Gastroesophageal sphincter (tissue), 4 donors: ENCODE measurements around the gene ZNF555. TPM values are rescaled to one million over a fixed set of nuclear protein-coding genes. Genes with fewer than 3 reads are reported as not detected.

Source experiments
- ATAC-seq: fragments of 150-250 bp; one replicate; pipeline ENCODE4 v1.9.1; 2016; ENCODE audit warnings: mild to moderate bottlenecking, moderate library complexity
- H3K27ac ChIP-seq, 4 donors: fragments of 200-600 bp; sonication (generic) in 3 of 4; 1 replicate in 3 of 4; 2 replicates in 1 of 4; pipeline ENCODE4 v1.5.1; 2016 to 2019
- H3K27me3 ChIP-seq: fragments of 200-600 bp; sonication (generic); one replicate; pipeline ENCODE4 v1.5.1; 2019
- H3K36me3 ChIP-seq, 2 donors: fragments of 200-600 bp; sonication (generic); one replicate each; pipeline ENCODE4 v1.5.1; 2019; ENCODE audit warnings: control low read depth in 1 of 2
- H3K4me1 ChIP-seq, 3 donors: fragments of 200-600 bp; sonication (generic); 1 replicate in 2 of 3; 2 replicates in 1 of 3; pipeline ENCODE4 v1.5.1; 2016 to 2019; ENCODE audit warnings: control low read depth in 2 of 3
- H3K4me3 ChIP-seq, 2 donors: fragments of 200-600 bp; sonication (generic); one replicate each; pipeline ENCODE4 v1.5.1; 2019; ENCODE audit warnings: mild to moderate bottlenecking in 1 of 2, moderate library complexity in 1 of 2
- H3K9me3 ChIP-seq, 3 donors: fragments of 200-600 bp; sonication (generic); one replicate each; pipeline ENCODE4 v1.5.1; 2017 to 2019; ENCODE audit warnings: control low read depth in 2 of 3
- CTCF ChIP-seq, 4 experiments: fragments of 200-600 bp in 2 of 4; fragments of 450-650 bp in 2 of 4; sonication (generic) in 1 of 4; IDR thresholded peaks; one replicate each; pipeline ENCODE4 v1.5.1; 2017 to 2019; ENCODE audit warnings: antibody characterized with exemption in 4 of 4, mild to moderate bottlenecking in 2 of 4, moderate library complexity in 2 of 4
- EP300 ChIP-seq: sonication (generic); formaldehyde crosslinking; IDR thresholded peaks from one replicate; pipeline ENCODE4 v1.6.1; 2017; ENCODE audit warnings: antibody characterized with exemption, mild to moderate bottlenecking
- POLR2A ChIP-seq, 2 donors: fragments of 450-650 bp; IDR thresholded peaks; one replicate each; pipeline ENCODE4 v1.6.1; 2017; ENCODE audit warnings: antibody characterized with exemption in 2 of 2, mild to moderate bottlenecking in 2 of 2, moderate library complexity in 1 of 2
- POLR2AphosphoS5 ChIP-seq: sonication (generic); formaldehyde crosslinking; IDR thresholded peaks from one replicate; pipeline ENCODE4 v1.6.1; 2017; ENCODE audit warnings: antibody characterized with exemption
- WGBS, 2 donors: methylation state at CpG; one replicate each; pipeline ENCODE4 v1.1.5; 2018; ENCODE audit warnings: low coverage in 1 of 2; 5-methylcytosine and 5-hydroxymethylcytosine counted together
- total RNA-seq, 4 donors: library from RNA; depleted of rRNA; stranded (reverse); fragments of >200 nt; gene quantifications; one replicate each; pipeline ENCODE4 v1.1.0, GENCODE V29; 2016

Gene ZNF555
- total RNA-seq, 4 donors from 2014 or later: 4.2 to 10.9 (median 7.6) TPM

- WGBS, 2 donors: 92 to 96% methylated on average over 4 to 5 of the region's 5 CpGs
- no peak for ATAC-seq
- peaks cover 0 to 90% (median 3%) of the 10 kb centered on the region in 3 donors for H3K9me3 ChIP-seq
- TF ChIP-seq CTCF (IDR thresholded peaks at IDR 0.05) (no peak), EP300 (no peak), POLR2A (IDR thresholded peaks at IDR 0.05) (no peak), POLR2AphosphoS5 (no peak)
- H3K27ac ChIP-seq: no peak overlapping the region
- no peak overlapping the region for H3K4me3 ChIP-seq
- H3K4me1 ChIP-seq: no peaks in the 10 kb centered on the region
- peaks cover 12 to 53% of the 10 kb centered on the region in 2 donors for H3K36me3 ChIP-seq
- H3K27me3 ChIP-seq: no peaks in the 10 kb centered on the region
Measured at GRCh38 chr19:2856457-2857050, 15.3 kb downstream of the ZNF555 start.

- H3K4me1 ChIP-seq: no peaks in the 10 kb centered on the region
- H3K4me3 ChIP-seq: no peak overlapping the region
- no peak for ATAC-seq
- WGBS, 2 donors: 52 to 60% methylated on average over 1 to 10 of the region's 27 CpGs
- H3K27me3 ChIP-seq: no peaks in the 10 kb centered on the region
- H3K27ac ChIP-seq: no peak overlapping the region
- peaks cover 0 to 66% (median 0%) of the 10 kb centered on the region in 3 donors for H3K9me3 ChIP-seq
- peaks cover 0 to 29% of the 10 kb centered on the region in 2 donors for H3K36me3 ChIP-seq
- TF ChIP-seq POLR2AphosphoS5 (no peak), POLR2A (IDR thresholded peaks at IDR 0.05) (no peak), EP300 (no peak), CTCF (IDR thresholded peaks at IDR 0.05) (no peak)
Measured at GRCh38 chr19:2858864-2859263, 17.6 kb downstream of the ZNF555 start.

- H3K9me3 ChIP-seq: peaks cover 0 to 17% (median 0%) of the 10 kb centered on the region in 3 donors
- no peak overlapping the region for H3K4me3 ChIP-seq
- no peaks in the 10 kb centered on the region for H3K36me3 ChIP-seq
- H3K4me1 ChIP-seq: no peaks in the 10 kb centered on the region
- H3K27me3 ChIP-seq: no peaks in the 10 kb centered on the region
- no peak overlapping the region for H3K27ac ChIP-seq
- no peak for ATAC-seq
- WGBS, 2 donors: 62 to 76% methylated on average over 8 of the region's 10 CpGs
- TF ChIP-seq POLR2A (IDR thresholded peaks at IDR 0.05) (no peak), EP300 (no peak), CTCF (IDR thresholded peaks at IDR 0.05) (no peak), POLR2AphosphoS5 (no peak)
Measured at GRCh38 chr19:2863816-2864215, 22.5 kb downstream of the ZNF555 start.

GRCh38 chr19:2865334-2866100, 24.2 kb downstream of the ZNF555 start:
- no peak for ATAC-seq
- H3K27ac ChIP-seq: no peak overlapping the region
- H3K4me3 ChIP-seq: no peak overlapping the region
- no peak for TF ChIP-seq CTCF (IDR thresholded peaks at IDR 0.05)
- no peak for TF ChIP-seq POLR2A (IDR thresholded peaks at IDR 0.05)
- TF ChIP-seq EP300: no peak
- TF ChIP-seq POLR2AphosphoS5: no peak
- no peaks in the 10 kb centered on the region for H3K4me1 ChIP-seq
- no peaks in the 10 kb centered on the region for H3K9me3 ChIP-seq
- no peaks in the 10 kb centered on the region for H3K27me3 ChIP-seq
- H3K36me3 ChIP-seq: no peaks in the 10 kb centered on the region
- WGBS, 2 donors: 61 to 80% methylated on average over 10 to 11 of the region's 12 CpGs
